ENCODE measurements around the gene PCNA. TPM values are rescaled to one million over a fixed set of nuclear protein-coding genes. Genes with fewer than 3 reads are reported as not detected.

PCNA gene
- total RNA-seq, 2 experiments from 2014 or later: 600 to 627 TPM

DNA sequence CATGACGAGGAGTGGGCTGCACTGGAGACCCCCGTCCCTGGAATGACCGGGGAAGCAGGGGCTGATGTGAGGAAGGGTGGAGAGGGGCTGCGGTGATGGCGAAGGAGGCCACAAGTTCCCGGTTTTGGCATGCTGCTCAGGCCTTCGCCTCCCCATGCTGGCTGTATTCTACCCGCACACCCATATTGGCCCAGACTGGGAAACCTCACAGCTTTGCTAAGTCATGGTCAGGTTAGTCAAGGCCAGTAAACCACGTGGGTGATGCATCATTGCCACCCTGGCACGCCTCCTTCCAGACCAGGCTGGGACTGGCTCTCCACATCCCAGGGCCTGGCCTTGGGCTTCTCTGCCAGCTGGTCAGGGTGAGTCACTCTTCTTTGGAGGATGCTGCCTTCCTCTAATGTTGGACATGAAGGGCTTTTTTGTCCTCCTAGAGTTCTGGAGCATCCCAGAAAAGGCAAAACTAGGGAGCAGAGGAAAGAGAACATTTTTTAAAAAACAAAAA, 53.8 kb downstream of the PCNA start:
- POLR2A ChIA-PET: interaction anchor here (1.8 kb wide), 1 partner anchor 54 kb away, joined by 5 read pairs; the partner anchor contains the start of gene PCNA
- Mint-ChIP-seq H3K4me3 (no peak overlapping the region), H3K4me1 (ENCODE audit: low read depth) (peaks cover 4% of the 10 kb centered on the region), H3K9me3 (no peaks in the 10 kb centered on the region), H3K27ac (no peak overlapping the region), H3K36me3 (ENCODE audit: low read depth) (no peaks in the 10 kb centered on the region), H3K27me3 (no peaks in the 10 kb centered on the region)
- CTCF ChIA-PET: interaction anchor here (1.1 to 1.2 kb wide), 2 partner anchors 9 to 110 kb away, joined by 3 to 9 read pairs; no protein-coding TSS in a partner anchor
- DNase-seq (no peak), ATAC-seq (peak; percentile 34)
- intact Hi-C loops (cut with micrococcal nuclease): no loop called here
- TF ChIP-seq, protein P1, sequence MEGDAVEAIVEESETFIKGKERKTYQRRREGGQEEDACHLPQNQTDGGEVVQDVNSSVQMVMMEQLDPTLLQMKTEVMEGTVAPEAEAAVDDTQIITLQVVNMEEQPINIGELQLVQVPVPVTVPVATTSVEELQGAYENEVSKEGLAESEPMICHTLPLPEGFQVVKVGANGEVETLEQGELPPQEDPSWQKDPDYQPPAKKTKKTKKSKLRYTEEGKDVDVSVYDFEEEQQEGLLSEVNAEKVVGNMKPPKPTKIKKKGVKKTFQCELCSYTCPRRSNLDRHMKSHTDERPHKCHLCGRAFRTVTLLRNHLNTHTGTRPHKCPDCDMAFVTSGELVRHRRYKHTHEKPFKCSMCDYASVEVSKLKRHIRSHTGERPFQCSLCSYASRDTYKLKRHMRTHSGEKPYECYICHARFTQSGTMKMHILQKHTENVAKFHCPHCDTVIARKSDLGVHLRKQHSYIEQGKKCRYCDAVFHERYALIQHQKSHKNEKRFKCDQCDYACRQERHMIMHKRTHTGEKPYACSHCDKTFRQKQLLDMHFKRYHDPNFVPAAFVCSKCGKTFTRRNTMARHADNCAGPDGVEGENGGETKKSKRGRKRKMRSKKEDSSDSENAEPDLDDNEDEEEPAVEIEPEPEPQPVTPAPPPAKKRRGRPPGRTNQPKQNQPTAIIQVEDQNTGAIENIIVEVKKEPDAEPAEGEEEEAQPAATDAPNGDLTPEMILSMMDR (IDR thresholded peaks at IDR 0.05): no peak

DNA sequence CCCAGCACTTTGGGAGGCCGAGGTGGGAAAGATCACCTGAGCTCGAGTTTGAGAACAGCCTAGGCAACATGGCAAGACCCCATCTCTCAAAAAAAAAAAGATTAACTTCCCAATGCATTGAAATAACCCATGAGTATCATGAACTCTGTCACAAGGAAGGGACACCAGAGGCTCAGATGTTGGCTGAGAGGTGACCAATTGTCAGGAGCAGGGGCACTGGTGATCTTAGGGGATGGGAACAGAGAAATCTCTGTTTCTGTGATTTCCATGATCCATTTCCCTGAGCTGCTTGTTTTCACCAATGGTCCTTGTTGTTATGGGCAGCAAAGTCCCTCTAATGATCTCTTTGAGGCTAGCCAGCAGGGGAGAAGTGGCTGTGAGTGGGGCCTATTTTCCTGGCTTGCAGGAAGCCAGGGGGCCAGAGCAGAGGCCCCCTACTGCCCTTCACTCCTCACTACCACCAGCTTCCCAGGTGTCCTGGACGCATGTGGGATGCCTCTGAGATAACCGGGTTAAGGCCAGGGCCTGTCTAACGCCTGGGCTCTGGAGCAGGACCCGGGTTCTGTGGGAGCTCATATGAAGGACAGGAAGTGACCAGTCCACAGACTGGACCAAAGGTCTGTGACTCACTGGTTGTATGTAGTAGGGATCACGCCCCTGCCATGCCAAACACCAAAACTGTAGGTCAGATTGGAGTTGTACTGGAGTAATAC, 54.4 kb downstream of the PCNA start:
- H3K27me3 Mint-ChIP-seq: no peaks in the 10 kb centered on the region
- no peaks in the 10 kb centered on the region for H3K9me3 Mint-ChIP-seq
- no peaks in the 10 kb centered on the region for H3K36me3 Mint-ChIP-seq (ENCODE audit: low read depth)
- CTCF ChIA-PET: interaction anchor here (1.2 kb wide), 1 partner anchor 110 kb away, joined by 3 read pairs; no protein-coding TSS in a partner anchor
- H3K4me1 Mint-ChIP-seq (ENCODE audit: low read depth): peaks cover 6% of the 10 kb centered on the region
- ATAC-seq: no peak
- no peak overlapping the region for H3K4me3 Mint-ChIP-seq
- no peak for DNase-seq
- intact Hi-C loops (cut with micrococcal nuclease): no loop called here
- TF ChIP-seq, protein P1 (IDR thresholded peaks at IDR 0.05): no peak
- no peak overlapping the region for H3K27ac Mint-ChIP-seq
- POLR2A ChIA-PET: interaction anchor here (1.8 kb wide), 1 partner anchor 55 kb away, joined by 5 read pairs; the partner anchor contains the start of gene PCNA

Other genes with a start within 250 kb of the PCNA start
- 10 to 100 TPM; 16.0 to 16.2 TPM for gene SLC23A2, start 118.4 kb downstream of the PCNA start, total RNA-seq
- gene TMEM230, start 6.9 kb downstream of the PCNA start, total RNA-seq: 10 to 100 TPM; 66.8 to 76.3 TPM
- 10 to 100 TPM; 30.2 to 34.7 TPM for gene CDS2, start 7.0 kb upstream of the PCNA start, total RNA-seq
- not detected for gene PROKR2, start 197.0 kb upstream of the PCNA start, total RNA-seq

Measured in activated CD8-positive, alpha-beta T cell treated with anti-CD3 and anti-CD28 coated beads for 36 hours (primary cell).